SH-SY5Y (cell line): ENCODE measurements around the gene PLCB3.

Source experiments
- GATA2 ChIP-seq: IDR thresholded peaks from 2 replicates; pipeline ENCODE4 v1.6.1; 2011; ENCODE audit warnings: mild to moderate bottlenecking, low read depth, low read length
- GATA3 ChIP-seq: IDR thresholded peaks from 2 replicates; pipeline ENCODE4 v1.6.1; 2011; ENCODE audit warnings: low read depth, mild to moderate bottlenecking, low read length, moderate library complexity

DNA sequence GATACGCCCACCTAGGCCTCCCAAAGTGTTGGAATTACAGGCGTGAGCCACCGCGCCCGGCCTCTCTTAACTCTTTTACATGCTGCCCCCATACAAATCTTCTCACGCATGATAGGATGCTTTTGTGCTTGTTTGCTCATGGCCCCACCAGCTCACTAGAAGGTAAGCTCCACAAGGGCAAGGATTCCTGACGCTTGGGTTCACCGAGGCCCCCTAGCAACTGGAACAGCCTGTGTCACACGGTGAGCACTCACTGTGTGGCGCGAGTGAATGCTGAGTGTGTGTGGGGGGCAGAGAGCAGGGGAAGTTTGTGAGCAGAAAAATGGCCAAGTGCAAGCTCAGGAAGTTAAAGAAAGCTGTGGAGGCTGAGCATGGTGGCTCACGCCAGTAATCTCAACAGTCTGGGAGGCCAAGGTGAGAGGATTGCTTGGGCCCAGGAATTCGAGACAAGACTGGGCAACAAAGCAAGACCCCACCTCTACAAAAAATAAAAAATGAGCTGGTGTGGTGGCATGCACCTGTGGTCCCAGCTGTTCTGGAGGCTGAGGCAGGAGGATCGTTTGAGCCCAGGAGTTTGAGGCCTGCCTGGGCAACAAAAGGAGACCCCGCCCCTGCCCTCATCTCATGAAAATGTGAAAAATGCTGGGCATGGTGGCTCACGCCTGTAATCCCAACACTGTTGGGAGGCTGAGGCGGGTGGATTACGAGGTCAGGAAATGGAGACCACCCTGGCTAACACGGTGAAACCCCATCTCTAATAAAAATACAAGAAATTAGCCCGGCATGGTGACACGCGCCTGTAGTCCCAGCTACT lies 30.8 kb downstream of the PLCB3 start:
- TF ChIP-seq GATA2 (no peak), GATA3 (no peak)
